HG03460 (cell line): ENCODE data around the gene KCNQ1OT1.

ENCODE experiments used
- ATAC-seq: cut with Tn5 transposase; IDR thresholded peaks from one replicate; pipeline ENCODE4 v1.9.1; 2021; ENCODE audit not compliant: unreplicated experiment

Gene KCNQ1OT1

GRCh38 chr11:2574043-2574552, 125.7 kb downstream of the KCNQ1OT1 start:
- ATAC-seq, result no peak

GRCh38 chr11:2573240-2574042, 126.4 kb downstream of the KCNQ1OT1 start:
- no peak for ATAC-seq

- ATAC-seq, result no peak
Observed at GRCh38 chr11:2572491-2573239, 127.1 kb downstream of the KCNQ1OT1 start.

- no peak for ATAC-seq
Observed at GRCh38 chr11:2571598-2572281, 128.1 kb downstream of the KCNQ1OT1 start.

GRCh38 chr11:2570841-2571597, 128.8 kb downstream of the KCNQ1OT1 start:
- ATAC-seq, result no peak

GRCh38 chr11:2570211-2570811, 129.5 kb downstream of the KCNQ1OT1 start:
- no peak for ATAC-seq

GRCh38 chr11:2569731-2570210, 130.0 kb downstream of the KCNQ1OT1 start:
- no peak for ATAC-seq

GRCh38 chr11:2569321-2569721, 130.5 kb downstream of the KCNQ1OT1 start:
- ATAC-seq, result no peak

GRCh38 chr11:2567026-2567671, 132.6 kb downstream of the KCNQ1OT1 start:
- no peak for ATAC-seq

- no peak for ATAC-seq
Observed at GRCh38 chr11:2566223-2567025, 133.4 kb downstream of the KCNQ1OT1 start.

- ATAC-seq, result no peak
Observed at GRCh38 chr11:2565447-2566222, 134.2 kb downstream of the KCNQ1OT1 start.

- no peak for ATAC-seq
Observed at GRCh38 chr11:2564588-2565425, 135.0 kb downstream of the KCNQ1OT1 start.

GRCh38 chr11:2564008-2564530, 135.7 kb downstream of the KCNQ1OT1 start:
- ATAC-seq, result no peak

- ATAC-seq, result no peak
Observed at GRCh38 chr11:2563213-2564007, 136.4 kb downstream of the KCNQ1OT1 start.

GRCh38 chr11:2562890-2563212, 136.9 kb downstream of the KCNQ1OT1 start:
- no peak for ATAC-seq
